Measurements from ENCODE around the gene NUPR2.
"Not testable (repeated sequence)": the region's sequence is repeated elsewhere in the genome, so short reads cannot be mapped to it uniquely, and the experiment has no call there.

NUPR2 gene

GRCh38 chr7:56115852-56116538 is at the start of gene NUPR2:
NUPR2 (minus strand) TSS chr7:56116417; CDS start chr7:56116314, 103 bp downstream.
- H3K9me3 ChIP-seq (ENCODE audit: control insufficient read depth, insufficient read depth, low read depth, low read length) = no peaks in the 10 kb centered on the region
- no peaks in the 10 kb centered on the region for H3K4me1 ChIP-seq (ENCODE audit: control insufficient read depth, insufficient read depth, low read length)
- ChIA-PET POLR2A (no interaction called here), CTCF (no interaction called here)
- no peak within 1 kb of the TSS for H3K4me3 ChIP-seq (ENCODE audit: low read depth, low read length)
- TF ChIP-seq ZNF624 (tag by site-specific recombination; IDR thresholded peaks at IDR 0.05) (no peak), ZNF621 (tag by site-specific recombination; IDR thresholded peaks at IDR 0.05) (no peak), ZNF658 (tag by site-specific recombination; IDR thresholded peaks at IDR 0.05) (no peak), ZBTB6 (tag by site-specific recombination; IDR thresholded peaks at IDR 0.05) (no peak), ZSCAN16 (tag by site-specific recombination; IDR thresholded peaks at IDR 0.05) (no peak), ZNF202 (tag by site-specific recombination; IDR thresholded peaks at IDR 0.05; ENCODE audit: borderline replicate concordance) (no peak), ZNF600 (tag by site-specific recombination; IDR thresholded peaks at IDR 0.05) (no peak), ZNF585B (tag by site-specific recombination; IDR thresholded peaks at IDR 0.05) (no peak), ZNF792 (tag by site-specific recombination; IDR thresholded peaks at IDR 0.05) (no peak)
- TF ChIP-seq, protein P1, sequence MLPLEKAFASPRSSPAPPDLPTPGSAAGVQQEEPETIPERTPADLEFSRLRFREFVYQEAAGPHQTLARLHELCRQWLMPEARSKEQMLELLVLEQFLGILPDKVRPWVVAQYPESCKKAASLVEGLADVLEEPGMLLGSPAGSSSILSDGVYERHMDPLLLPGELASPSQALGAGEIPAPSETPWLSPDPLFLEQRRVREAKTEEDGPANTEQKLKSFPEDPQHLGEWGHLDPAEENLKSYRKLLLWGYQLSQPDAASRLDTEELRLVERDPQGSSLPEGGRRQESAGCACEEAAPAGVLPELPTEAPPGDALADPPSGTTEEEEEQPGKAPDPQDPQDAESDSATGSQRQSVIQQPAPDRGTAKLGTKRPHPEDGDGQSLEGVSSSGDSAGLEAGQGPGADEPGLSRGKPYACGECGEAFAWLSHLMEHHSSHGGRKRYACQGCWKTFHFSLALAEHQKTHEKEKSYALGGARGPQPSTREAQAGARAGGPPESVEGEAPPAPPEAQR (tag by site-specific recombination; IDR thresholded peaks at IDR 0.05) = no peak
- no peaks in the 10 kb centered on the region for H3K36me3 ChIP-seq (ENCODE audit: control insufficient read depth in 2 of 2, insufficient read depth in 1 of 2, low read length in 2 of 2)
- H3K27ac ChIP-seq (ENCODE audit: extremely low read depth, low read depth, low read length) = no peak within 1 kb of the TSS

- TF ChIP-seq ZIC2 (tag by site-specific recombination; IDR thresholded peaks at IDR 0.05) = peak; percentile 87
- peak; percentile 83 for TF ChIP-seq TCF7L2 (IDR thresholded peaks at IDR 0.05; ENCODE audit: borderline replicate concordance, low read depth, low read length)
- peak; percentile 65 for TF ChIP-seq FEZF1 (tag by site-specific recombination; IDR thresholded peaks at IDR 0.05)
- peak; percentile 51; the same call in 1 of the 2 replicates for TF ChIP-seq OSR2 (tag by site-specific recombination; IDR thresholded peaks at IDR 0.05)
- no peak for TF ChIP-seq ZNF10 (tag by site-specific recombination; IDR thresholded peaks at IDR 0.05)
- 0 out of 2 replicates have a peak, but pooled peaks have one; percentile 21 for TF ChIP-seq YY1 (tag by site-specific recombination; IDR thresholded peaks at IDR 0.05)
- peak; percentile 95 for TF ChIP-seq GLIS1 (tag by site-specific recombination; IDR thresholded peaks at IDR 0.05)
- TF ChIP-seq ZNF335 (tag by site-specific recombination; conservative IDR thresholded peaks at IDR 0.05) = no peak
- TF ChIP-seq WT1 (tag by site-specific recombination; IDR thresholded peaks at IDR 0.05) = peak; percentile 99
- no peak for TF ChIP-seq CTCF (tag by site-specific recombination; IDR thresholded peaks at IDR 0.05)
- no peak for TF ChIP-seq ZNF394 (tag by site-specific recombination; IDR thresholded peaks at IDR 0.05; ENCODE audit: borderline replicate concordance)
- CTCF ChIA-PET = no interaction called here
- H3K4me1 ChIP-seq (ENCODE audit: control insufficient read depth, insufficient read depth, low read length) = 0 out of 2 replicates have a peak, but pooled peaks cover 6% of the 10 kb centered on the region
- H3K4me3 ChIP-seq (ENCODE audit: low read depth, low read length) = no peak overlapping the region
- no peaks in the 10 kb centered on the region for H3K9me3 ChIP-seq (ENCODE audit: control insufficient read depth, insufficient read depth, low read depth, low read length)
- POLR2A ChIA-PET = no interaction called here
- H3K27ac ChIP-seq (ENCODE audit: extremely low read depth, low read depth, low read length) = no peak overlapping the region
- no peaks in the 10 kb centered on the region for H3K36me3 ChIP-seq (ENCODE audit: control insufficient read depth in 2 of 2, insufficient read depth in 1 of 2, low read length in 2 of 2)
Measured at GRCh38 chr7:56157238-56157790, 41.1 kb upstream of the NUPR2 start.

DNA sequence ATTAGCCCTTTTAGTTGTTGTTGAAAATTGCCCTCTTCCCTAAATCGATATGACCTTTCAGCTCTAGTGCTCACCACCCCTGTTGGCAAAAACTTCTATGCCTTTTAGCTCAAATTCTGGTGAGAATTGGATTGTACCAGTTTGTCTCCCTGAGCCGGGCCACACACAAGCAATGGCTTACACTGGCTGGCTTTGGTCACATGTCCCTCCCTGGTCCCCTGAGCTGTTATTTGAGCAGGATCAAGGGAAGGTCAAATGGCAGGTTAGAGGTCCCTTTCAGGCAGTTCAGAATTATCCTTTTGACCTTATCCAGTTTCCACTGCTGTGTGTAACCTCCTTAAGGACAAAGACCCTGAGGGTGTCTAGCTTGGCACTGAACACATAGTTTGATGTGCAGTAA is 14.8 kb upstream of the NUPR2 start:
- POLR2A ChIA-PET; H3K4me1 ChIP-seq (ENCODE audit: control insufficient read depth, insufficient read depth, low read length); H3K27ac ChIP-seq (ENCODE audit: extremely low read depth, low read depth, low read length); H3K4me3 ChIP-seq (ENCODE audit: low read depth, low read length); H3K9me3 ChIP-seq (ENCODE audit: control insufficient read depth, insufficient read depth, low read depth, low read length); H3K36me3 ChIP-seq (ENCODE audit: control insufficient read depth in 2 of 2, insufficient read depth in 1 of 2, low read length in 2 of 2): not testable (repeated sequence)
- CTCF ChIA-PET = interaction anchor here (0.7 kb wide), 1 partner anchor 479 kb away, joined by 4 read pairs; no protein-coding TSS in a partner anchor
